HepG2 (cell line): ENCODE results near the gene PRKAG1. TPM values are rescaled to one million over a fixed set of nuclear protein-coding genes. Genes with fewer than 3 reads are reported as not detected.

ENCODE experiments used
- CEBPB ChIP-seq: IDR thresholded peaks from 2 replicates; pipeline ENCODE4 v1.6.1; 2011; ENCODE audit warnings: low read depth, low read length, improper control_type of control experiment, borderline replicate concordance
- GABPA ChIP-seq, 2 experiments: IDR thresholded peaks; 2 replicates each; pipeline ENCODE4 v1.6.1; 2011 to 2016; ENCODE audit warnings: low read depth in 2 of 2, low read length in 1 of 2, missing biosample characterization in 1 of 2, missing genetic modification characterization in 1 of 2
- PHF5A ChIP-seq: IDR thresholded peaks from one replicate; pipeline ENCODE4 v1.6.1; 2018; ENCODE audit warnings: low read depth, missing genetic modification reagents; ENCODE audit not compliant: unreplicated experiment
- RFX3 ChIP-seq: IDR thresholded peaks from 2 replicates; pipeline ENCODE4 v1.6.1; 2016; ENCODE audit warnings: missing biosample characterization, missing genetic modification reagents
- THAP9 ChIP-seq: sonication (generic); formaldehyde crosslinking; IDR thresholded peaks from 2 replicates; pipeline ENCODE4; 2020; ENCODE audit warnings: missing genetic modification reagents, mild to moderate bottlenecking, borderline replicate concordance
- TSC22D2 ChIP-seq: sonication (generic); formaldehyde crosslinking; IDR thresholded peaks from 2 replicates; pipeline ENCODE4 v1.5.1; 2020; ENCODE audit warnings: missing genetic modification reagents, mild to moderate bottlenecking, borderline replicate concordance
- ZHX2 ChIP-seq, 2 experiments: sonication (generic) in 1 of 2; formaldehyde crosslinking in 1 of 2; IDR thresholded peaks; 2 replicates each; pipeline versions ENCODE4 v1.6.1 to v1.9.0; 2014 to 2022; ENCODE audit warnings: antibody characterized with exemption in 1 of 2, borderline replicate concordance in 1 of 2, inconsistent platforms in 1 of 2, low read depth in 1 of 2, missing genetic modification reagents in 1 of 2
- polyA plus RNA-seq, 8 experiments: library from polyadenylated mRNA; depleted of rRNA in 3 of 8; stranded (reverse) in 7 of 8; unstranded in 1 of 8; fragments of >200 nt; fragmentation: Illumina TruSeq in 4 of 8; extraction: Trizol in 4 of 8; gene quantifications; 2 replicates each; pipeline versions ENCODE4 v1.2.1 to v1.2.3, GENCODE V29; 2011 to 2016; ENCODE audit warnings: low read depth in 4 of 8, missing spikeins in 1 of 8, mixed read lengths in 1 of 8; ENCODE audit not compliant: insufficient read depth in 1 of 8
- total RNA-seq, 5 experiments: library from RNA; depleted of rRNA; stranded (reverse); fragments of >200 nt; fragmentation: Illumina TruSeq; extraction: Trizol; gene quantifications; 2 replicates each; pipeline ENCODE4 v1.2.3, GENCODE V29; 2016; ENCODE audit warnings: low read depth in 1 of 5
- TF ChIP-seq, protein P1 (sequence below): sonication (generic); formaldehyde crosslinking; IDR thresholded peaks from 2 replicates; pipeline ENCODE4 v1.5.1; 2020; ENCODE audit warnings: missing genetic modification reagents, mild to moderate bottlenecking, borderline replicate concordance

Gene PRKAG1
- total and polyA plus RNA-seq, 2 of the 13 experiments (the other 11 are each of a cell fraction or from before 2014, with no cell fraction given): 26.1 to 32.8 TPM

- TF ChIP-seq, protein P1, sequence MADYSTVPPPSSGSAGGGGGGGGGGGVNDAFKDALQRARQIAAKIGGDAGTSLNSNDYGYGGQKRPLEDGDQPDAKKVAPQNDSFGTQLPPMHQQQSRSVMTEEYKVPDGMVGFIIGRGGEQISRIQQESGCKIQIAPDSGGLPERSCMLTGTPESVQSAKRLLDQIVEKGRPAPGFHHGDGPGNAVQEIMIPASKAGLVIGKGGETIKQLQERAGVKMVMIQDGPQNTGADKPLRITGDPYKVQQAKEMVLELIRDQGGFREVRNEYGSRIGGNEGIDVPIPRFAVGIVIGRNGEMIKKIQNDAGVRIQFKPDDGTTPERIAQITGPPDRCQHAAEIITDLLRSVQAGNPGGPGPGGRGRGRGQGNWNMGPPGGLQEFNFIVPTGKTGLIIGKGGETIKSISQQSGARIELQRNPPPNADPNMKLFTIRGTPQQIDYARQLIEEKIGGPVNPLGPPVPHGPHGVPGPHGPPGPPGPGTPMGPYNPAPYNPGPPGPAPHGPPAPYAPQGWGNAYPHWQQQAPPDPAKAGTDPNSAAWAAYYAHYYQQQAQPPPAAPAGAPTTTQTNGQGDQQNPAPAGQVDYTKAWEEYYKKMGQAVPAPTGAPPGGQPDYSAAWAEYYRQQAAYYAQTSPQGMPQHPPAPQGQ (CRISPR knock-in tag): no peak
- TF ChIP-seq THAP9 (CRISPR knock-in tag): peak; percentile 26; the same call in 1 of the 2 replicates
- no peak; the same call in none of the 2 replicates for TF ChIP-seq ZHX2 (IDR thresholded peaks at IDR 0.05; ENCODE audit: low read depth)
- TF ChIP-seq ZHX2 (CRISPR knock-in tag; IDR thresholded peaks at IDR 0.05; ENCODE audit: borderline replicate concordance): no peak
- peak; percentile 84 for TF ChIP-seq RFX3 (CRISPR knock-in tag)
- peak; percentile 62 for TF ChIP-seq GABPA (IDR thresholded peaks at IDR 0.05; ENCODE audit: low read depth, low read length)
- TF ChIP-seq GABPA (CRISPR knock-in tag; IDR thresholded peaks at IDR 0.05; ENCODE audit: low read depth): peak; percentile 88
- TF ChIP-seq CEBPB: no peak
- TF ChIP-seq TSC22D2 (CRISPR knock-in tag): peak; percentile 68; the same call in 1 of the 2 replicates
- TF ChIP-seq PHF5A (CRISPR knock-in tag): no peak
These were observed 61.2 kb downstream of the PRKAG1 start, which contains the start of gene ARF3 (continued) for GRCh38 chr12:48957141-48958048.
